ENCODE measurements around the gene SNX15.

Gene SNX15

GRCh38 chr11:65053827-65054508 lies 26.7 kb downstream of the SNX15 start:
- no peak for TF ChIP-seq CEBPB (IDR thresholded peaks at IDR 0.05)
- TF ChIP-seq FOXM1 (IDR thresholded peaks at IDR 0.05; ENCODE audit: borderline replicate concordance, low read depth), result no peak
- TF ChIP-seq MAX (IDR thresholded peaks at IDR 0.05), result no peak
- no peak for TF ChIP-seq TEAD4 (IDR thresholded peaks at IDR 0.05)
- TF ChIP-seq CREB1 (IDR thresholded peaks at IDR 0.05; ENCODE audit: low read depth), result no peak
- no peak for TF ChIP-seq RAD21 (IDR thresholded peaks at IDR 0.05; ENCODE audit: low read depth)
- TF ChIP-seq USF1 (IDR thresholded peaks at IDR 0.05), result no peak
- TF ChIP-seq EP300 (IDR thresholded peaks at IDR 0.05; ENCODE audit: borderline replicate concordance), result no peak
- TF ChIP-seq EGR1 (IDR thresholded peaks at IDR 0.05), result no peak
- TF ChIP-seq YY1 (IDR thresholded peaks at IDR 0.05; ENCODE audit: low read depth), result no peak
- no peak for TF ChIP-seq ZBTB7A (IDR thresholded peaks at IDR 0.05; ENCODE audit: low read depth)
- no peak for TF ChIP-seq TCF12 (IDR thresholded peaks at IDR 0.05; ENCODE audit: low read depth)
- no peak for TF ChIP-seq NFIC (IDR thresholded peaks at IDR 0.05)
- TF ChIP-seq REST (IDR thresholded peaks at IDR 0.05; ENCODE audit: low read depth), result no peak
- no peak for TF ChIP-seq TAF1 (IDR thresholded peaks at IDR 0.05; ENCODE audit: low read depth)

- TF ChIP-seq RAD21 (IDR thresholded peaks at IDR 0.05; ENCODE audit: low read depth) (no peak), MAX (IDR thresholded peaks at IDR 0.05) (no peak), TAF1 (IDR thresholded peaks at IDR 0.05; ENCODE audit: low read depth) (no peak), TEAD4 (IDR thresholded peaks at IDR 0.05) (no peak), YY1 (IDR thresholded peaks at IDR 0.05; ENCODE audit: low read depth) (no peak), CREB1 (IDR thresholded peaks at IDR 0.05; ENCODE audit: low read depth) (no peak), TCF12 (IDR thresholded peaks at IDR 0.05; ENCODE audit: low read depth) (no peak), CEBPB (IDR thresholded peaks at IDR 0.05) (no peak), ZBTB7A (IDR thresholded peaks at IDR 0.05; ENCODE audit: low read depth) (no peak), EGR1 (IDR thresholded peaks at IDR 0.05) (no peak), FOXM1 (IDR thresholded peaks at IDR 0.05; ENCODE audit: borderline replicate concordance, low read depth) (no peak), REST (IDR thresholded peaks at IDR 0.05; ENCODE audit: low read depth) (no peak), EP300 (IDR thresholded peaks at IDR 0.05; ENCODE audit: borderline replicate concordance) (no peak), NFIC (IDR thresholded peaks at IDR 0.05) (no peak), USF1 (IDR thresholded peaks at IDR 0.05) (no peak)
These were observed 28.3 kb downstream of the SNX15 start for GRCh38 chr11:65055538-65055937.

GRCh38 chr11:65056999-65057398 lies 29.8 kb downstream of the SNX15 start:
- TF ChIP-seq TCF12 (IDR thresholded peaks at IDR 0.05; ENCODE audit: low read depth), result no peak
- TF ChIP-seq EGR1 (IDR thresholded peaks at IDR 0.05), result no peak
- TF ChIP-seq MAX (IDR thresholded peaks at IDR 0.05), result no peak
- no peak for TF ChIP-seq CEBPB (IDR thresholded peaks at IDR 0.05)
- no peak for TF ChIP-seq CREB1 (IDR thresholded peaks at IDR 0.05; ENCODE audit: low read depth)
- TF ChIP-seq USF1 (IDR thresholded peaks at IDR 0.05), result no peak
- TF ChIP-seq EP300 (IDR thresholded peaks at IDR 0.05; ENCODE audit: borderline replicate concordance), result no peak
- TF ChIP-seq FOXM1 (IDR thresholded peaks at IDR 0.05; ENCODE audit: borderline replicate concordance, low read depth), result no peak
- TF ChIP-seq NFIC (IDR thresholded peaks at IDR 0.05), result no peak
- TF ChIP-seq REST (IDR thresholded peaks at IDR 0.05; ENCODE audit: low read depth), result no peak
- no peak for TF ChIP-seq ZBTB7A (IDR thresholded peaks at IDR 0.05; ENCODE audit: low read depth)
- TF ChIP-seq YY1 (IDR thresholded peaks at IDR 0.05; ENCODE audit: low read depth), result no peak
